Stimulated activated CD8-positive, alpha-beta memory T cell treated with anti-CD3 and anti-CD28 coated beads, Interleukin-4, amount 100 ng/mL, for 48 hours (primary cell): ENCODE results near the gene GARRE1.
"Not testable (repeated sequence)": the region's sequence is repeated elsewhere in the genome, so short reads cannot be mapped to it uniquely, and the experiment has no call there.

Experiments used
- DNase-seq: peaks from one replicate; pipeline ENCODE4 v3.0.0-alpha.2; 2020

The GARRE1 gene

DNA sequence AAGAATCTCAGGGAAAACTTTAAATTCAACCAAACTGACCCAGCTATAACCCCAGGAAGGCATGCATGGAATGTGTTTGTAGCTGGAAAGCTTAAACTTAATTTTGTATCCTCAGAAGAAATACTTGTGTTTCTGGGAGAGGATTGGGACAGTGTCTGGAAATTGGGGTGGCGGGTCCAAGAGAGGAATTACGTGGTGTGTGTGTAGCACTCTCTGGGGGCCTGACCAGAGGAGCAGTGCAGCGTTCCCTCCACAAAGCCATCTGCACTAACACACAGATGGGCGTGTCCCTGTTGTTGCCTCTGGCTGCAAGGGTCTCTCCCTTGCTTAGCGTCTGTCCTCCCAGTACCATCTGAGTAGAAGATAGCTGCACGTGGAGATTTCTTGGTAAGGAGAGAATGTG, 6.4 kb downstream of the GARRE1 start:
- no peak for DNase-seq

- DNase-seq = no peak
Observed at GRCh38 chr19:34261334-34262109, 7.2 kb downstream of the GARRE1 start.

- DNase-seq = no peak
Observed at GRCh38 chr19:34263745-34264237, 9.4 kb downstream of the GARRE1 start.

DNA sequence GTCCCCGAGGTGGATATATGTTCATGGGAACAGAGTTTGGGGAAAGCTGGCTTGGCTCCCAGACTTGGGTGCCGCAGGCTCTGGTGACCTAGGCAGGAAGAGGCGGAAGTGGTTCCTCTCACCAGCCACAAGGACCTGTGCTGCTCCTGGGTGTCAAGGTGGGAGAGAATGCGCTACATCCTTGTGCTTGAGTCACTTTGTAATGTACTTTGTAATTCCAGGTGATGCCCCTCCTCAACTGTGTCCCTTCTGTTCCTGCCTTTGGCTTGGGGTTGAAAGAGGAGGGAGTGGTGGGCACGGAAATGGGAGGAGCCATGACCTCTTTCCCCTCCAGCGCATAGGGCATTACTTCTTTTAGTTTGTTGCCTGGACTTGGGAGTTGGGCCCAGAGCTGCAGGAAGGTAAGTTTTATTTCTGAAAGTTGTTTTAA, 10.9 kb downstream of the GARRE1 start:
- no peak for DNase-seq

DNA sequence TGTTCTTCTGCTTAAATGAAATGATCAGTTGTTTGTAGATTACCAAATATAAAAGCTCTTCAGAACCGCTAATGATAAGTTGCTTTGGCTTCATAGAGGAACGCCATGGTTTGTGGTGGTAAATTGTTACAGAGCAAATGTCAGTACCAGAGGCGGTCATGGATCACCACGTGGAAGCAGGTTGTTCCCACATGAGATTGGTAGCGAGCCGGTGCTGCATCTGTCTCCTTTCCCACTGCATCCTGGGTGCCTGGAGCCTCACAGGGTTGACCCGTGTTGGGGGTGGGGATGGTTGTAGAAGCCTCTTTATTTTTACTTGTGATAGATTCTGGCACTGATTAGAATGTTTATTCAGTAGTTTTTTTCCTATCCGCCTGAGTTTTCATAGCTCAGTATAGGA, 14.7 kb downstream of the GARRE1 start:
- no peak for DNase-seq

GRCh38 chr19:34269489-34269888, 15.1 kb downstream of the GARRE1 start:
- no peak for DNase-seq

- DNase-seq = peak; percentile 63
Observed at GRCh38 chr19:34269968-34270621, 15.7 kb downstream of the GARRE1 start.

- no peak for DNase-seq
Observed at GRCh38 chr19:34273121-34273520, 18.8 kb downstream of the GARRE1 start.

DNA sequence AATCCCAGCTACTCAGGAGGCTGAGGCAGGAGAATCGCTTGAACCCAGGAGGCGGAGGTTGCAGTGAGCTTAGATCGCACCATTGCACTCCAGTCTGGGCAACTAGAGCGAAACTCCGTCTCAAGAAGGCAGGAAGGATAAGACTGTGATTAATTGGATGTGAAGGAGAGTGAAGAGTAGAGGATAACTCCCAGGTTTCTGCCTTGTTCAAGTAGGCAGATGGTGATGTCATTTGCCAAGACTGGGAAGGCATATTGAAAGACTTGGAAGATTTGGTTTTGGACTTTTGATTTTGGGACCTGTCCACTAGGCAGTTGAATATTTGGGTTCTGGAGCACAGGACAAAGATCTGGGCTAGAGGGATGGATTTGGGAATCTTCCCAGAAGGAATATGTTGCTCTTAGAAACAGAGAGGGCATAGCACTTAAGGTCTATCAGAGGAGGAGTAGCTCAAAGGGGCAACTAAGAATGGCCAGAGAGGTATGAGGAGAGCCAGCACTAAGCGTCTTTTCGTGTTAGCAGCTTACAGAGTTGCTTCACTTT, 20.0 kb downstream of the GARRE1 start:
- no peak for DNase-seq

- no peak for DNase-seq
Observed at GRCh38 chr19:34274827-34275625, 20.7 kb downstream of the GARRE1 start.

DNA sequence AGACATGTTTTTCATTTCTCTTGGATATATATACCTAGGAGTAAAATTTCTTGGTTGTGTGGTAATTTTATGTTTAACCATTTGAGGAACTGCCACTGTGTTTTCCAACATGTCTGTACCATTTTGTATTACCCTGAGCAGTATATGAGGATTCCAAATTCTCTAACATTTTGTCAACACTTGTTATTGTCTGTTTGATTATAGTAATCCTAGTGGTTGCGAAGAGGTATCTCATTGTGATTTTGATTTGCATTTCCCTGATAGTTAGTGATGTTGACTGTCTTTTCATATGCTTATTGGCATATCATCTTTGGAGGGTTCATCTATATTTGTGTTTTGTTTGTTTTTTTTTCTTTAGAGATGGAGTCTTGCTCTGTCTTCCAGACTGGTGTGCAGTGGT, 21.4 kb downstream of the GARRE1 start:
- DNase-seq = no peak

GRCh38 chr19:34276614-34277013, 22.3 kb downstream of the GARRE1 start:
- DNase-seq = no peak

DNA sequence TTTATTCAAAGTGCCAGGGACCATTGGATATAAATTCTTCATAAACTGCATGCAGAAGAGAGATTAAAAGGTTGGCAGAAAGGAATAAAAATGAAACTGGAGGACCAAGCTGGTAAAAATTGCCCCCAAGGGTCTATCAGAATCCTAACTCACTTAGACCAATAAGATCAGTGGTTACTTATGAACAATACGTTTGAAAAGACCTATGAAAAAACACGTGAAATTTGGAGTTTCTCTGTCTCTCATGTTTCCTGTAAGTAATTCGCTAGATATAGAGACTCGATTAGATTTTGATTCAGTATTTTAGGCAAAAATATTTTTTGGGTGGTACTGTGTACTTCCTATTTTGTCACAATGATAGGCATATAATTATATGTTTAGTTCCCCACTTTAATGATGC, 22.9 kb downstream of the GARRE1 start:
- DNase-seq = no peak

DNA sequence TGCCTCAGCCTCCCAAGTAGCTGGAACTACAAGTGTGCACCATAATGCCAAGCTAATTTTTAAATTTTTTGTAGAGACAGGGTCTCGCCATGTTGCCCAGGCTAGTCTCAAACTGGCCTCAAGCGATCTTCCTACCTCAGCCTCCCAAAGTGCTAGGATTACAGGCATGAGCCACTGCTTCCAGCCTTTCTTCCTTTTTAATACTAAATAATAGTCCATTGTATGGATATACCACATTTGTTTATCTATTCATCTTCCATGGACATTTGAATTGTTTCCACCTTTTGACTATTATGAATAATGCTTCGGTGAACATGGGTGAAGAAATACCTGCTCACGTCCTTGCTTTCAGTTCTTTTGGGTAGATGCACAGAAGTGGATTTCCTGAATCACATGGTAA, 24.4 kb downstream of the GARRE1 start:
- DNase-seq = no peak

- not testable (repeated sequence) for DNase-seq
Observed at GRCh38 chr19:34281444-34281843, 27.1 kb downstream of the GARRE1 start.

GRCh38 chr19:34282611-34283519, 28.5 kb downstream of the GARRE1 start:
- no peak for DNase-seq

GRCh38 chr19:34284505-34284904, 30.2 kb downstream of the GARRE1 start:
- no peak for DNase-seq

- no peak for DNase-seq
Observed at GRCh38 chr19:34287662-34288140, 33.3 kb downstream of the GARRE1 start.

- DNase-seq = no peak
Observed at GRCh38 chr19:34288381-34288780, 34.0 kb downstream of the GARRE1 start.

DNA sequence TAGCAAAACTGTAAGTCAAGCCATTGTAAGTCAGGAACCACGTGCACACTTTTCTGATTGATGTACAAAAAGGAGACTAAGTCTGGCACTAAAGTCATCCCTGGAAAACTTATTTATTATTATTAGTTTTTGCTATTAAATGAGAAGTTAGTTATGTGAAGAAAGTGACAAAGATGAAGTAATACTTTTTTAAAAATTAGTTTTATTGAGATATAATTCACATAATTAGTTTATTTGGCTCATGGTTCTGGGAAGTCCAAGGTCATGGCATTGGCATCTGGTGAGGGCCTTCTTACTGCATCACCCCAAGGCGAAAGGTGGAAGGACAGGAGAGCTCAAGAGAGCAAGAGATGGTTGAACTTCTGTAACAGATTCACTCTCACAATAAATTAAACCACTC, 36.9 kb downstream of the GARRE1 start:
- DNase-seq = no peak

GRCh38 chr19:34295103-34295502, 40.7 kb downstream of the GARRE1 start:
- no peak for DNase-seq
